ENCODE results near the gene ASTN2.

ASTN2 gene

DNA sequence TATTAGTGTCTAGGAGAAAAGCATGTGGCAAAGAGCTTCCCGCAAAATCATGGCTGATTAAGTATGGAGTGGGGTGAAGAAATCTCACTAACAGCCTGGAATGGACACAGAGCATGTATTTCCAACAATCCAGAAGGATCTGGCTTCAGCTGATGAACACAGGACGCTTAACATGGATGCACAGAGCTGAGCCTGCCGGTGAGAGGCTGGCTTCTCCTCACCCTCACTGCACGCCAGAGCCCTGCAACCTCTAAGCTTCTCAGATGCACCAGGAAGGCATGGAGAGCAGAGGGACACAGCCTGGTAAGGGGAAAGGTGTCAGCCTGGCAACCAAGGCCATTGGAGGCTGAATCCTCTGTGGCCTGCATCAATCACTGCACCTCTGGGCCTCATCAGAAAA is 429.3 kb downstream of the ASTN2 start:
- in situ Hi-C loops (cut with MboI; ENCODE audit: low sequenced_read_pairs), result no loop called here

DNA sequence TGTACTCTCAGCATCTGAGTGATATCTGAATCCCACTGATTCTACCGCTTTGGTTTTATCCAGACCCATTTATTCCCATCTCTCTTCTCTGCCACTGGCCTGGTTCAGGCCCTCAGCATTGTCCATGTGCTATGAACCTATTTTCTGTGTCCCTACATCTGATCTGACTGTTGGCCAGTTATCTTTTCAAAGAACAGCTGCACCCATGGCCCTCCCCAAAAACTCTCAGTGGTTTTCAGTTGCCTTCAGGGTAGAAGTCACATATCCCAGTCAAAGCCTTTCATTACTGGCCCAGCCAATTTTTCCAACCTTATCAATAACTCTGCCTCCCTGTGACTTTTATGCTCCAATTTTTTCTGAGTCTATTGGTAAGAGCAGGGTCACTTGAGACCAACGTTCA is 430.7 kb downstream of the ASTN2 start:
- in situ Hi-C loops (cut with MboI; ENCODE audit: low sequenced_read_pairs), result no loop called here

DNA sequence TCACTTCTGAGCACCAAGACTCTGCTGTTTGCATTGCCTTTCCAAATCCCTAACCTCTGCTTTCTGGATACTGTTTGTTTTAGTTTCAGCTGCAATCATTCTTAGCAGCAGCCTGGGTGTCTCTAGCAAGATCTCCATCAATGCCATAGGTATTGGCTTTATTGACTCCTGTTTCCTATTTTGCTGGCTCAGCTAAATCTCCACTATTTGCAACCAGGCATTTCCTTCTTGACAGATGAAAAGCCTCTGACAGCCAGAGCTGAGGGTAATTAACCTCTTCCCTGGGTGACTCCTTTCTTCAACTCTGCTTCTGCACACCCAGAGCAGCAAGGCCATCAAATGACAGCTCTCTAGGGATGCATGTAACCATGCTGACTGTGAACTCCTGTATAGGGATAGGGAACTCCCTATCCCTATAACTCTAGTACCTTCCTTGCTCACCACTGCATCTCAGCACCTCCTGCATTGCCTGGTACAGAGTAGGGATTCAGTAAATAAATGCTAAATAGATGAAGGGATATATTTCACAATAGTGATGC is 434.2 kb downstream of the ASTN2 start:
- in situ Hi-C loops (cut with MboI; ENCODE audit: low sequenced_read_pairs), result no loop called here

DNA sequence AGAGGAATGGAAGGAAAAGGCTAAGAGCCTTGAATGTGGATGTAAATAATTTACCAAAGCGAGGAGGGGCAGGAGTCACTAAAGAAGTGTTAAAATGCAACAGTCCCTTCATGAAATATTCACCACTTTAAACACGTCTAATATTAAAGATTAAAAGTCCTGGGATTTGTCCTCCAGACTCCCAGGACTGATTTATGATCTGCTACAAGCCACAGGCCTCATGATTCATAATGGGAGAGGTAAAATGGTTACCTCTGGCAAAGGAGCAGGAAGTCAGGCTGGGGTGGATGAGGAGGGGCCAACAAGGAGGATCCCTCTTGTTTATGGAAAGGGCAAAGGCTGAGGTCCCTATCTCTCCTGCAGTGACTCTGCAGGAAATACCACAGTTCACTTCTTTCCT is 435.4 kb downstream of the ASTN2 start:
- in situ Hi-C loops (cut with MboI; ENCODE audit: low sequenced_read_pairs), result no loop called here

DNA sequence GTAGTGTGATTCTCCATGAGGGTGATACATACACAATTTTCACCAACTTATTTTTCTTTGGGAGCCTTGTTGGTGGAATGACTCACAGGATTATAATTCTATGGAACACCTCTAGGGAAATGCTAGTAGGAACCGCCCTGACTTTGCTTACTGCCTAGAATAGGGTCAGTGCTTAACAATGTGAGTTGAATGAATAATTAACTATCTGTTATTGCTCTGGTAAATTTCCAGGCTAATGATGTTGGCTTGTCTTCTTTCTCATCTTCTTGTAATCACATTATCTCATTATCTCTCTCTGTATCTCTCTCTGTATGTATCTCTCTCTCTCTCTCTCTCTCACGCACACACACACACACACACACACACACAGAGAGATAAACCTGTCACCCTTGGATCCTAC is 436.7 kb downstream of the ASTN2 start:
- in situ Hi-C loops (cut with MboI; ENCODE audit: low sequenced_read_pairs), result no loop called here

DNA sequence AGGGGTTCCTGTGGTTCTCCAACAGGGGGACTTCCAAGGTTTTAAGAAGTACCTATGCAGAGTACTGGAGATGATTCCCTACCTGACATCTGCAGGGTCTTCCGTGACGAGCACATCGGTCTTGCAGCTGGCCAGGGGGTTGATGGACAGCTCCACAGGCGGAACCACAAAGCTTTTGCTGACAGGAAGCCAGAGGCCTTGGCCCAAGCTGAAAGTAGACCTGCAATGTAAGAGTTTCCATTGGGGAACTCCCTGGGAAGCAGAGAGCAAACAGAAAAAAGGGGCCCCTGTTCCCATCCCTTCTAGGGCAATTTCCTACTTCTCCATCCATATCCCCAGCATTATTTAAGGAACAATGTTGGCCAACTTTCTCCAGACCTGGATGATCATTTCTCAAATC is 439.7 kb downstream of the ASTN2 start:
- in situ Hi-C loops (cut with MboI; ENCODE audit: low sequenced_read_pairs), result no loop called here

DNA sequence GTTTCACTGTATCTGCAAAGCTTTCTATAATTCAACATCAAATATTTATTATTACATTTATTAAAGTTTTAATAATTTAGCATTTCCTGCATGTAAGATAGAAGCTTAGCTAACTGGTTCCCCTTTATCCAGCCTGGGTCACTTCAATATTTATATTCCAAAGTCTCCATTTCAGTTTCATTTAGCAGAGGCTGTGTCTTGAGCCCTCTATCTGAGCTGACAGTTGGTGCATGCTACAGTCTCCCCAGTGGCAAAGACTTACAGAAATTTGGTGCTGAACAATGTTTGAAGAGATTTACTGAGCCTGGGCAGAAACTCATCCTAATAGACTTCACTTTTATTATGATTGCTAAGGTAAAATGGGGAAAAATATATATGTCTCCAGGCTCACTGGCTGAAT is 448.7 kb downstream of the ASTN2 start:
- in situ Hi-C loops (cut with MboI; ENCODE audit: low sequenced_read_pairs), result no loop called here

DNA sequence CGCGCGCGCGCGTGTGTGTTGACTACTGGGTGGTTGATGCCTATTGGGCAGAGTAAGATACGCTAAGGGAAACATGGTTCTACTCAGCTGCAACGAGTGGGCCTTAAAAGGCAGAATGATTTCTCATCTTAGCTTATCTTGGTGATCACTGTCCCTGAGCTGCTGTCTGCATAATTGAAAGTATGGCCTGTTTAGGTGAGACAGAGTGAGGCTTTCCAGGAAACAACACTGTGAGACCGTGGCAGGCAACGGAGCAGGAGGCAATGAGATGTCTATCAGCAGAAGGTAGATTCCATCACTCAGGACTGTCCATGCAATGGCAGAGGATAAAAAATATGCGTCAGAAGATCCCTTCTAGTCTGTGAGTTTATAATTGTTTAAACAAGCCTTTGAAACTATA is 450.6 kb downstream of the ASTN2 start:
- in situ Hi-C loops (cut with MboI; ENCODE audit: low sequenced_read_pairs), result no loop called here

DNA sequence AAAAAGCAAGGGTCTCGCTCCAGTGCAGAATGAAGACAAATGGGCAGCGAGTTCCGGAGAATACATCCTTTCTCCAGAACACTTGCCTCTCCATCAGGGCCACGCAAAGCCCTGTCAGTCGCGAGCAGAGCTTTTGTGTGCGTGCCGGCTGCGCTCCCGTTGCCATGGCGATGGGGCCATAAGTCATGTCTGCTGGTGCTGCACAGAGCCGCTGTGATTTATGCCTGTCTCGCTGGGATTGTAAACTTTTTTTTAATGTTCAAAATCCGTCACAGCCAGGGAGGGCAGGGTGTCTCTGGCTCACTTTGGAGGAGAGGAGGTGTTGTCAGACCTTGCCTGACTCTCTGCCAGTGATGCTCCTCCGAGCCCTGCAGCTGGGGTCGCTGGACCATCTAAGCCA is 455.0 kb downstream of the ASTN2 start:
- in situ Hi-C loops (cut with MboI; ENCODE audit: low sequenced_read_pairs), result no loop called here

DNA sequence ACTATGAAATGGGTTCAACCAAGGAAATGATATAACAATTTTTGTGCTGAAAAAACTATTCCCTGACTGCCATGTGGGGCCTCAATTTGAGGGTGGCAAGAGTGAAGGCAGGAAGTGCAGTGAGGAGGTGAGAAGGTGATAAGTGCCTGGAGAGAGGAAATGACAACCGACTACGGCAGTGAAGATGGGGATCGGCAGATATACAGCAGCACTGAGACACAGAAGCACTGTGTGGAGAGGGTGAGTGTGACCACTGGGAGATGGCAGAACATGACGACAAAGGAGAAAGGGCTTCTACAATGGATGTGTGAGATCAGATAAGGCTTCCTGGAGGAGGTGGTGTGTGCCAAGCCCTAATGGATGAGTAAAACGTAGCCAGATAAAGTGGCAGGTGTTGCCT is 456.0 kb downstream of the ASTN2 start:
- in situ Hi-C loops (cut with MboI; ENCODE audit: low sequenced_read_pairs), result no loop called here

DNA sequence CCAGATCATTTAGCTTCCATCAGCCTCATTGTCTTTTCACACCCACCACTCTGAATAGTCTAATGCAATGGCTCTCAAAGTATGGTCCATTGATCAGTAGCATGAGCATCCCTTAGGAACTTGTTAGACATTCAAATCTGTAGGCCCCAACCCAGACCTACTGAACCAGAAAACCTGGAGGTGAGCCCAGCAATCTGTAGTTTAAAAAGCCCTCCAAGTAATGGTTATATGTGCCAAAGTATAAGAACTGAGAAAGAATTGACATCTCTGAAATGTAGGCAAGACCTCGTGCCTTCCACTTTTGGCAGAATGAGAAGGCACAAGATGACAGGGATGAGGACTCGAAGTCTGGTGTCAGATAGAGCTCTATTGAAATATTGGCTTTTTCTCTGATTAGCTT is 460.1 kb downstream of the ASTN2 start:
- in situ Hi-C loops (cut with MboI; ENCODE audit: low sequenced_read_pairs), result no loop called here

DNA sequence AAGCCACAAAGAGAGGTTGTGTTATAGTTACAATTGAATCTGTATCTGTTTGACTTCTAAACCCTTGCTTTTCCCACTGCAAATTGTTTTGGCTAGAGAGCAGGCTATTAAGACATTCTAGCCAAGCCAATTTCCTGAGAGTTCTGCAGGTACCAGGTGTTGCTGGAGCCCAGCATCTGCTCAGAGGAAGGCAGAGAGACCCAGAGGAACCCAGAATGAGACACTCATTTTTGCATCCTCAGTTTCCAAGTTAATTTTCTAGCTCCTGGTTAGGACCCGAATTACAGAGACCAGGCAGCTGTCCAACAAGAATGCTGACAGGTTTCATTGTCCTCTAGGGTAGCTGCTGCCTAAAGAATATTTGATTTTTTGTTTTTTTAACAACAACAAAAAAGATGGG is 461.6 kb downstream of the ASTN2 start:
- in situ Hi-C loops (cut with MboI; ENCODE audit: low sequenced_read_pairs), result no loop called here

DNA sequence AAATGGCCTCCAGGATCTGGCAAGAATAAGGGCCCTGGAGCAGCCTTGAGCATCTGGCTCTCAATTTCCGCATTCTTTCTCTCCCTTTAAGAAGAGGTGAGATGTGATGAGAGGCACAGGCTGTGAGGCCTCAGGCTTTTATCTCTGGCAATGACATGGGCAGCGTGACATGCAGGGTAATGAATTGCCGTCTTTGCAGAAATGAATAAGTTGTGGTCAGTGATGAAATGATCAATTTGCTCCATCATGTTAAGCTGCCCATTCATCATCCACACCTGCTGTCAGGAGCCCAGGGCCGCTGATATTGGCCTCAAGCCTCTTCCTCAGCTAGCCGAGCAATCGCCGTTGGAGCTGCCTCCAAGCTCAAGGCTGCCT is 462.4 kb downstream of the ASTN2 start:
- in situ Hi-C loops (cut with MboI; ENCODE audit: low sequenced_read_pairs), result no loop called here

DNA sequence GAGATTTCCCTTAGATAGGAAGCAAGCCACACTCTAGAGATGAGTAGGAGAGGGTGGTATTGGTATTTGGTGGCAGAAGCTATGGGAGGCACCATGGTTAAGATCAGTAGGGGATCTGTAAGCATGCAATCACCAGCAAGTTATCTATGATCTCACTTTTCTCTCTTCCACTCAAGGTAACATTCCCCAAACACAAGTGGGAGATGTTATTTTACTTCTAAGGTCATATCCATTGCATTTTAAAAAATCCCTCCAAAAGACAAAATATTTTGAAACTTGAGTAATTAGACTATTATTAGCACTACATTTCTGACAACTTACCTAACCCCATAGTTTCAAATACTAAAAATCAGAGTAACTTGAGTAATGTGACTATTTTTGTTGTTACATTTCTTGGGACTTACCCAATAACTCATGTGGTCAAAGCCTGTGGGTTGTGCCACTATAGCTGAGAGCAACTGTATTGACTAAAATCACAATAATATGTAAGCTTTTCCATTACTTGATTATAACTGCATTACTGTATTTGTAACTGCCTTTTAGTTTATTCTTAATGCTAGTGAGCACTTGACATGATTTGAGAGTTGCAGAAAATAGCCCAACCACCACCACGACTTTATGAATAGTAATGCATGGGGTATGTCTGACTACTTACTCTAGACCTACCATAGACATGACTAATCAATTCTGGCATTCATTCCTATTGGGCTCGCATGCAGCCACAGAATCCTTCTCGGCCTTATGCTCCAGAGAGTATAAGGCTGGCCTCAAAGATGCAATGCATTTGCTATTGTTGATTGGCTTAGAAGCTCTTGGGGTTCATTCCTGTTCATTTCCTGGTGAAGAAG is 463.0 kb downstream of the ASTN2 start:
- in situ Hi-C loops (cut with MboI; ENCODE audit: low sequenced_read_pairs), result no loop called here

DNA sequence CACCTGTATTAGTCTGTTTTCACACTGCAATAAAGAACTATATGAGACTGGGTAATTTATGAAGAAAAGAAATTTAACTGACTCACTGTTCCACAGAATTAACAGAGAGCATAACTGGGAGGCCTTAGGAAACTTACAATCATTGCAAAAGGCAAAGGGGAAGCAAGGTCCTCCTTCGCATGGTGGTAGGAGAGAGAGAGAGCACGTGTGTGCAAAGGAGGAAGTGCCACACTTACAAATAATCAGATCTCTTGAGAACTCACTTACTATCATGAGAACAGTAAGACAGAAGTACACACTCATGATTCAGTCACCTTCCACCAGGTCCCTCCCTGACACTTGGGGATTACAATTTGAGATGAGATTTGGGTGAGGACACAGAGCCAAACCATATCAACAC is 469.0 kb downstream of the ASTN2 start:
- in situ Hi-C loops (cut with MboI; ENCODE audit: low sequenced_read_pairs), result no loop called here

DNA sequence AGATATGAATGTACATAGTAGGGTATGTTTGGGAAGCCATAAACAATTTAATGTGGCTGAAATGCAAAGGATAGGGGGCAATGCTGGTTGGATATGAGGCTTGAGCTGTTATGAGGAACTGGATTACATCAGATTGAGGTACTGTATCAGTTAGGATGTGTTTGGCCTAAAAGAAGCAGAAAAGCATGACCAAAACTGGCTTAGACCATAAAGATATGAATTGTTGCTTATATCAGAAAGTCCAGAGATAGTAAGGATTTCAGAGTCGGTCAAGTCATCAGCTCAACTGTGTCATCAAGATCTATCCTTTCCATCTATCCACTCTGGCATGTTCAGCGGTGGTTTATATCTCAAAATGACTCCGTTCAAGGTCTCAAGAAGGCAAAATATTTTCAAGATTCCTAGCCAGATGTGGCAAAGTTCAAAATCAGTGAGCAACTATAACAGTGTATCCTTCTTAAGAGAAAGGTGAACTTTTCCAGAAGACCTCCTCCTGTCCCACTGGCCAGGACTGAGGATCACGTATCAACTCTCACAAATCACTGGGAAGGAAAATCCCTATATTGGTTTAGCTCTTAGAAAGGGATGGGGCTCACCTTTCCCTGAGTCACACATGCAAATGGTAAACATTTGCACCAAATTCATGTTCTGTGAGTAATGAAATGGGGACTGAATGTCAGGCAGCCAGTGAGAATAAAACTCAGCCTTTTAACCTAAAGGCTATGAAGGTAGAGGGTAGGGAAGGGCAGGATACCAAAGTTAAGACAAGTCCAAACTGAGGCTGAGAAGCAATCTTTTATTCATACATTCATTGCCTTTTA is 469.9 kb downstream of the ASTN2 start:
- in situ Hi-C loops (cut with MboI; ENCODE audit: low sequenced_read_pairs), result no loop called here

DNA sequence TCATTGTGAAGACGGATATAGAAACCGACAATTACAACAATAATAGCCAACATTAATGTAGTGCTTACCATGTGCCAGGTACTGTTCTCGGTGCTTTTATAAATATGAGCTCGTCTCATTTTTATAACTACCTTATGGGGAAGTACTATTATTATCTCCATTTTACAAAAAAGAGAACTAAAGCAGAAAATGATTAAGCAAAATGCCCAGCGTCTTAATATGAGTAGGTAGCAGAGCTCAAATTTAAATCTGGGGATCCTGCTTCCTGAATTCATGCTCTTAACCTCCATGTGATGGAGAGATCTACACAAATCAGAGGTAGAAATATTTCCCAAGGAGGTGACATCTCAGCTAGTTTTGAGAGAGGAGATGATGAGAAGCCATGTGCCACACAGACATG is 470.9 kb downstream of the ASTN2 start:
- in situ Hi-C loops (cut with MboI; ENCODE audit: low sequenced_read_pairs), result no loop called here

DNA sequence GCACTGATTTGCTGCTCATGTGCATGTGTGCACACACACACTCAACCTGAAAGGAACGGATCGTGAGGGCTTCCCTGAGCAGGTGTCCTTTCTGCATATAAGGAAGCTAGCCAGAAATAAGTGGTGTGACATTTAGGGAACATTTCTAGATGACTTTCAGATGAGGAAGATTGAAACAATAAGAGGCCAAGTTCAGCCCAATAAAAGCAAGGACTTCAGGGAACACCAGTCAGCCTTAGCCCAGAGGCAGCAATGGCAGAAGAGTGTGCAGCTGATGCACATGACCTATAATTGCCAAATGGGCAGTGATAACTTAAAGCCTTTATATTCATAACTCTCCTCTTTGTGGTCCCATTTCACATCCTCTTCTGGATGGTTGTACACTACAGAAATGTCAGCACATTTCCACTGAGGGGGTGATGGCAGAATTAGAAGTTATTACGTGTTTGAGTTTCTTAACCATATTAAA is 472.2 kb downstream of the ASTN2 start:
- in situ Hi-C loops (cut with MboI; ENCODE audit: low sequenced_read_pairs), result no loop called here

DNA sequence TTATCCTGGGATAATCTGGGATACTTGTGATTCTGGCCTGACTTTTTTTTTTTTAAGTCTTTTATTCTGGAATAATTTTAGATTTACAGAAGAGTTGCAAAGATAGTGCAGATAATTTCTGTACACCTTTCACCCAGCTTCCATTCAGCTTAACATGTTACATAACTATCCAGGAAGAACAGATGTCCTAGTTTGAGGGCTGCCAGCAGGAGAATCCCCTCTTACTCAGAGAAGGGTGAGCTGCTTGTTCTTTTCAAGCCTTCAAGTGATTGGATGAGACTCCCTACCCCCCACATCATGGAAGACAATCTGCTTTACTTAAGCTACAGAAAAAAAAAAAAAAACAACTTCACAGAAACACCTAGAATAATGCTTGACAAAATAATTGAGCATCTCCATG is 473.6 kb downstream of the ASTN2 start:
- in situ Hi-C loops (cut with MboI; ENCODE audit: low sequenced_read_pairs), result no loop called here

DNA sequence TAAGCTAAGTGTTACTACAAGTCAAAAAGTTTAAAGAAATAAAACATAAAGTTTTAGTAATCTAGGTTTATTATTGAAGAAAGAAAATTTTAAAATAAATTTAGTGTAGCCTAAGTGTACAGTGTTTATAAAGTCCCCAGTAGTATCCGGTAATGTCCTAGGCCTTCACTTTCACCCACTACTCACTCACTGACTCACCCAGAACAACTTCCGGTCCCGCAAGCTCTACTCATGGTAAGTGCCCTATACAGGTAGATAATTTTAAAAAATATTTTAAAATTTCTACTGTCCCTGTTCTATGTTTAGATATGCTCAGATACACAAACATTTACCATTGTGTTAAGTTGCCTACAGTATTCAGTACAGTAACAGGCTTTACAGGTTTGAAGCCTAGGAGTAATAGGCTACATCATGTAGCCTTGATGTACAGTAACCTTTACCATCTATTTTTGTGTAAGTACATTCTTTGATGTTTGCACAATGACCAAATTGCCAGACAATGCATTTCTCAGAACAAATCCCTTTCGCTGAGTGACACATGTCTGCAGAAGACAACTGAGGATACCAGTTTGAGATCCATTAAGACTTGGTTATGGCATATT is 474.1 kb downstream of the ASTN2 start:
- in situ Hi-C loops (cut with MboI; ENCODE audit: low sequenced_read_pairs), result no loop called here

DNA sequence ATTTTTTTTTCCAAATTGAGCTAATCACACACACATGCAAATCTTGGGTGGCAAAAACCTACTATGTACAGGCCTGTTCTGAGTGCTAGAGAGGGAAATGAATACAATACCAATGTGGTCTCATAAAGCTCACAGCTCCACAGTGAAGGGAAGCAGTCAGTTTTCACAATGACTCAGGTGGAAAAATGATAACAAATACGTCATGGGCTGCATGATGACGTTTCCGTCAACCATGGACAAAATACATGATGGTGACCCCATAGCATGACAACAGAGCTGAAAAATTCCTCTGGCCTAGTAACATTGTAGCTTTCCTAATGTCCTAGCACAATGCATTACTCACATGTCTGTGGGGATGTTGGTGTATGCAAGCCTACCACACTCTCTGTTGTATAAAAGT is 475.2 kb downstream of the ASTN2 start:
- in situ Hi-C loops (cut with MboI; ENCODE audit: low sequenced_read_pairs), result no loop called here

DNA sequence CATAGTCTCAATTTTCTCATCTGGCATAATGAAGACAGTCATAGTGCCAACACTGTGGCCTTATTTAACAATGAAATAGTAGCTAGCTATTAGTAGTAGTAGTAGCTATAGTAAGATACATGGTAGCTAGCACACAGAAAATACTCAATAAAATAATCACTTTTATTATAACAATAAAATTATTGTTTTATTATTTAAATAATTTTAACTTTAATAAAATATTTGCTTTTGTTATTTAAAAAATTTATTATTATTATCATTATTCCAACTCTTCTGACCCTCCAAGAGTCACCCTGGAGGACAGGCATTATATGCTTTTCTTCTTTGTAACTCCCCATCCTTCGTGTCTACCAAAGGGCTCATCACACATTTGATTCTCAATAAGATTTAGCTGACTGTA is 475.7 kb downstream of the ASTN2 start:
- in situ Hi-C loops (cut with MboI; ENCODE audit: low sequenced_read_pairs), result no loop called here

Measured in HL-60/S4 (cell line).